Glutamatergic neuron (in vitro differentiated cells): ENCODE data around the gene ZNF831. TPM values are rescaled to one million over a fixed set of nuclear protein-coding genes. Genes with fewer than 3 reads are reported as not detected.

Experiments
- DNase-seq: peaks from one replicate; pipeline ENCODE4 v3.0.0; 2022
- H3K27ac Mint-ChIP-seq: one replicate; pipeline ENCODE4 v1.8.0; 2020; ENCODE audit warnings: mild to moderate bottlenecking, mixed read lengths, inconsistent platforms; ENCODE audit not compliant: unreplicated experiment
- H3K27me3 Mint-ChIP-seq: one replicate; pipeline ENCODE4 v1.8.0; 2020; ENCODE audit warnings: mild to moderate bottlenecking, moderate library complexity, mixed read lengths, inconsistent platforms; ENCODE audit not compliant: unreplicated experiment
- H3K36me3 Mint-ChIP-seq: one replicate; pipeline ENCODE4 v1.8.0; 2020; ENCODE audit warnings: mild to moderate bottlenecking, mixed read lengths, inconsistent platforms; ENCODE audit not compliant: unreplicated experiment
- H3K4me1 Mint-ChIP-seq: one replicate; pipeline ENCODE4 v1.8.0; 2020; ENCODE audit warnings: mild to moderate bottlenecking, low read depth, mixed read lengths, inconsistent platforms; ENCODE audit not compliant: unreplicated experiment
- H3K4me3 Mint-ChIP-seq: one replicate; pipeline ENCODE4 v1.8.0; 2020; ENCODE audit warnings: mild to moderate bottlenecking, mixed read lengths, inconsistent platforms; ENCODE audit not compliant: unreplicated experiment
- H3K9me3 Mint-ChIP-seq: one replicate; pipeline ENCODE4 v1.8.0; 2020; ENCODE audit warnings: mild to moderate bottlenecking, moderate library complexity, mixed read lengths, inconsistent platforms; ENCODE audit not compliant: unreplicated experiment
- total RNA-seq: library from RNA; stranded (reverse); fragmentation: NEBNext Ultra II Directional; extraction: Animal tissue kit (Norgen Biotek cat#: 25700); gene quantifications from one replicate; pipeline ENCODE4 v1.2.1, GENCODE V29; 2021; ENCODE audit not compliant: unreplicated experiment
- TF ChIP-seq, protein P1 (sequence below): fragments of 200-600 bp; sonication (generic); IDR thresholded peaks from one replicate; pipeline ENCODE4 v1.5.0; 2021; ENCODE audit not compliant: partially characterized antibody, unreplicated experiment

Gene ZNF831
- total RNA-seq, 1 donor from 2014 or later = not detected

DNA sequence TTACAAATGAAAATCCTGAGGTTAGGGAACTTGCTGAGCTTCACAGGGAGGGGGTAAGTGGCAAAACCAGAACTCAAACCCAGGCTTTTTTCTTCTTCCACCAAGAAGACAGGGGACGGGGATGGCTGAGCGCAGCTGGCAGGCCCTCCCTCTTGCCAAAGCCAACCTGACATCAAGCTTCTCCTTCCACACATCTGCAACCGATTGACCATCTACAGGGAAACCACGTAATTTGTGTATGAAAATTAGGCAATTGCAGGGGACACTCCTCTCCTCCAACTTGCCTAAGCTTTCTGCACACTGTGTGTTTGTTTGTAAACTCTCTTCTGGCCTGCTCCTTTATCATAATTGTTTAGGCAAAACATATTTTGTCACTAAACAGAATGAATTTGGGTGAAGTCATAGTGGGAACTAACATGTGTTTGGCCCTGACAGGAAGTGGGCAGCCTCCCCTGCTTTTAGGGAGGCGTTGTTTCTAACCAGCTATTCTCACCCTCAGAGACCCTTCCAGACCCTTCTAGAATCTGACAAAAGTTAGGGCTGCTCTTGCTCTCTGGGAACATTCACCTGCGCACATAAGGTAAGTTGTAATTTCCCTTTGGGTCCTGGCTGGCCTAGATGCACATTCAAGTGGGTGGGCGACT is 18.9 kb downstream of the ZNF831 start:
- peaks cover 5% of the 10 kb centered on the region for H3K9me3 Mint-ChIP-seq
- peaks cover 8% of the 10 kb centered on the region for H3K4me1 Mint-ChIP-seq
- peaks cover 16% of the 10 kb centered on the region for H3K36me3 Mint-ChIP-seq

DNA sequence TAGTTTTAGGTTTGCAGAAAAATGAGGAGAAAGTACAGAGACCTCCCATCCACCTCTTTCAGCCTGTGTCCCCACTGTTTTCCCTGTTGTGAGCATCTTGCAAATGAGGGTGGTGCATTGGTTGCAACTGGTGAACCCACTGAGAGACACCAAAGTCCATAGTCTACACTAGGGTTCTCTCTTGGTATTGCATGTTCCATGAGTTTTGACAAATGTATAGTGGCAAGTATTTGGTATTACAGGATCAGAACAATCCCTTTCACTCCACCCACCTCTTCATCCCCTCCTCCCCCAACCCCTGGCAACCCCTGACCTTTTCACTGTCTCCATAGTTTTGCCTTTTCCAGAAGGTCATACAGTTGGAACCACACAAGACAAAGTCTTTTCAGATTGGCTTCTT is 20.1 kb downstream of the ZNF831 start:
- Mint-ChIP-seq H3K27me3 (peaks cover 6% of the 10 kb centered on the region), H3K27ac (no peak overlapping the region)

More for the DNA sequence above, 18.9 kb downstream of the ZNF831 start:
- Mint-ChIP-seq H3K27me3 (peaks cover 6% of the 10 kb centered on the region), H3K27ac (no peak overlapping the region), H3K4me3 (no peak overlapping the region)
- TF ChIP-seq, protein P1, sequence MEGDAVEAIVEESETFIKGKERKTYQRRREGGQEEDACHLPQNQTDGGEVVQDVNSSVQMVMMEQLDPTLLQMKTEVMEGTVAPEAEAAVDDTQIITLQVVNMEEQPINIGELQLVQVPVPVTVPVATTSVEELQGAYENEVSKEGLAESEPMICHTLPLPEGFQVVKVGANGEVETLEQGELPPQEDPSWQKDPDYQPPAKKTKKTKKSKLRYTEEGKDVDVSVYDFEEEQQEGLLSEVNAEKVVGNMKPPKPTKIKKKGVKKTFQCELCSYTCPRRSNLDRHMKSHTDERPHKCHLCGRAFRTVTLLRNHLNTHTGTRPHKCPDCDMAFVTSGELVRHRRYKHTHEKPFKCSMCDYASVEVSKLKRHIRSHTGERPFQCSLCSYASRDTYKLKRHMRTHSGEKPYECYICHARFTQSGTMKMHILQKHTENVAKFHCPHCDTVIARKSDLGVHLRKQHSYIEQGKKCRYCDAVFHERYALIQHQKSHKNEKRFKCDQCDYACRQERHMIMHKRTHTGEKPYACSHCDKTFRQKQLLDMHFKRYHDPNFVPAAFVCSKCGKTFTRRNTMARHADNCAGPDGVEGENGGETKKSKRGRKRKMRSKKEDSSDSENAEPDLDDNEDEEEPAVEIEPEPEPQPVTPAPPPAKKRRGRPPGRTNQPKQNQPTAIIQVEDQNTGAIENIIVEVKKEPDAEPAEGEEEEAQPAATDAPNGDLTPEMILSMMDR = no peak
- DNase-seq = no peak

DNA sequence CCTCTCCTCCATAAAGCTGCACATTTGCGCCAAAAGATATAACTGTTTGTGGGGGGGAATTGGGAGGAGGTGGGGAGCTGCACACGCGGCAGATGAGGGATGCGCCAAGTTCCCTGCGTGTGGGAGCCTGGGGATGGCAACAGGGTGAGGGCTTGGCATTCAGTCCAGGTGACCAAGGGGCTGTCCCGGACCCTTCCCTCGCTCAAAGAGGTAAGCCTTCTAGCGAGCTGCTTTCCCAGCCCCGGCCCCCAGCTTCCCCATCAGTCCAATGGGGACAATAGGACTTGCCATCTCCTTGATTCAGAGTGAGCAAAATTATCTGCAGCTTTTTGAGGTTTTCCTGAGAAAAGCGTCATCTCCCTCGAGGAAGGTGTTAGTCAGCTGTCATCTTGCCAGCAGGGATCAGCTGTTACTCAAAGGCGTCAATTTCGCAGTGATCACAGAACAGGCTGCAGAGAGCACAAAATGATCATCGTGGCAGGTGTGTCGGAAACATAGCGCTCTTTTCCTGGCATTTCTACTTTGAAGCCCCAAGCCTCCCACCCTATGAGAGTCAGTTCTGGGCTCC is 21.3 kb downstream of the ZNF831 start:
- Mint-ChIP-seq H3K4me3 (peak overlapping the region; percentile 42), H3K4me1 (peaks cover 8% of the 10 kb centered on the region), H3K36me3 (peaks cover 16% of the 10 kb centered on the region), H3K27me3 (peaks cover 6% of the 10 kb centered on the region), H3K27ac (peak overlapping the region; percentile 79), H3K9me3 (peaks cover 5% of the 10 kb centered on the region)
- no peak for DNase-seq
- TF ChIP-seq, protein P1 = no peak

More for the DNA sequence above, 20.1 kb downstream of the ZNF831 start:
- Mint-ChIP-seq H3K9me3 (peaks cover 5% of the 10 kb centered on the region), H3K4me1 (peaks cover 8% of the 10 kb centered on the region), H3K36me3 (peaks cover 16% of the 10 kb centered on the region), H3K4me3 (no peak overlapping the region)
- no peak for DNase-seq
- TF ChIP-seq, protein P1 = no peak

DNA sequence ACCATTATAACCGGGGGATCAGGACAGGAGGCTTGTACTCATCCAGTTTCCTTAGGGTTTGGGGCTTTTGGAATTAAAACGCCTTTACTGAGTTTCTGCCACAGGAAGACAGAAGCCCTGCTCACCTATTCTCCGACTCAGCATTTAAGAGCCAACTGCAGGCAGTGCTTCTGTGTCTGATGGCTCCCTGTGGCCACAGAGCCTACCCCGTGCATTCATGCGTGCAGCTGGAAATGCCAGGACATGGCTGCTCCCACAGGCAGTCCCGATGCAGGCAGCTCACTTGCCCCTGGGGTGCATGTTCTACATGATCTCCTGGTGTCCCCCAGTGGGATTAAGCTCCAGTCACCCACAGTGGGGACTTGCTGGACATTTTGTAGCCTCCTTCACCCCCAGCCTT is 22.2 kb downstream of the ZNF831 start:
- peaks cover 15% of the 10 kb centered on the region for H3K36me3 Mint-ChIP-seq
- peak overlapping the region; percentile 42 for H3K4me3 Mint-ChIP-seq
- peaks cover 5% of the 10 kb centered on the region for H3K9me3 Mint-ChIP-seq
- DNase-seq = no peak
- peaks cover 6% of the 10 kb centered on the region for H3K27me3 Mint-ChIP-seq
- H3K27ac Mint-ChIP-seq = no peak overlapping the region
- TF ChIP-seq, protein P1 = no peak
- H3K4me1 Mint-ChIP-seq = peaks cover 8% of the 10 kb centered on the region

DNA sequence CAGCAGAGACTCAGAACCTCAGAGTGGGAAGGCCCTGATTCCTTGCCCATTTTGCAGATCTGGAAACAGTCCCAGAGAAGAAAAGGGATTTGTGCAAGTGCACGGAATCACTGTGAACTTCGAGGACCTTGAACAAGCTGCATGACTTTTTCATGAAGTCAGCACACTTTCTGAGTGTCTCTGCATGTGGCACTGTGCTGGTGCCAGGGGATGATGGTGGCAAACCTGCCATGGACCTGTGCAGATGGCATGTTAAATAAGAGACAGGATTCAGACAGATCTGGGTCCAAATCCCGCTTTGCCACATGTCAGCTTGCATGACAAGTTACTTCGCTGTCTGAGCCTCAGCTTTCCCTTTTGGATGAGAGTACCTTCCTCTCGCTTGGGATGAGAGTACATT is 26.8 kb downstream of the ZNF831 start:
- no peak overlapping the region for H3K27ac Mint-ChIP-seq
- TF ChIP-seq, protein P1 = no peak
- no peak for DNase-seq
- peaks cover 1% of the 10 kb centered on the region for H3K4me1 Mint-ChIP-seq
- H3K27me3 Mint-ChIP-seq = peaks cover 1% of the 10 kb centered on the region
- no peak overlapping the region for H3K4me3 Mint-ChIP-seq
- no peaks in the 10 kb centered on the region for H3K36me3 Mint-ChIP-seq
- H3K9me3 Mint-ChIP-seq = no peaks in the 10 kb centered on the region
